ENCODE results near the gene TRAPPC10.

TRAPPC10 gene

DNA sequence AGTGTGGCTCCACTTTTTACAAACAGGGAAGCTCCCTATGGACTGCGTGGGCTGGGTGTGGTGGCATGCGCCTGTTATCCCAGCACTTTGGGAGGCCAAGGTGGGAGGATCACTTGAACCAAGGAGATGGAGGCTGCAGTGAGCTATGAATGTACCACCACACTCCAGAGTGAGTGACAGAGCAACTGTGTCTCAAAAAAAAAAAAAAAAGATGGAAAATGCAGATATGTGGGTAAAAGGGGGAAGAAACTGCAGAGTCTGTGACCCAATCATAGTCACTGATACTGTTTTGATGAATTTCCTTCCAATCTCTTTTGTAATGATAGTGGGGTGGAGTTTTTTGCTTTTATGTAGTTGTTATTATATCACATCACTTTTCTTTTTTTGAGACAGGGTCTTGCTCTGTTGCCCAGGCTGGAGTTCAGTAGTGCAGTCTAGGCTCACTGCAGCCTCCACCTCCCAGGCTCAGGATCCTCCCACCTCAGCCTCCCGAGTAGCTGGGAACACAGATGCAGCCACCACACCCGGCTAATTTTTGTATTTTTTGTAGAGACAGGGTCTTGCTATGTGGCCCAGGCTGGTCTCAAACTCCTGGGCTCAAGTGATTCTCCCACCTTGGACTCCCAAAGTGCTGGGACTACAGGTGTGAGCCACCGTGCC, 8.7 kb upstream of the TRAPPC10 start:
- no peak for DNase-seq

DNA sequence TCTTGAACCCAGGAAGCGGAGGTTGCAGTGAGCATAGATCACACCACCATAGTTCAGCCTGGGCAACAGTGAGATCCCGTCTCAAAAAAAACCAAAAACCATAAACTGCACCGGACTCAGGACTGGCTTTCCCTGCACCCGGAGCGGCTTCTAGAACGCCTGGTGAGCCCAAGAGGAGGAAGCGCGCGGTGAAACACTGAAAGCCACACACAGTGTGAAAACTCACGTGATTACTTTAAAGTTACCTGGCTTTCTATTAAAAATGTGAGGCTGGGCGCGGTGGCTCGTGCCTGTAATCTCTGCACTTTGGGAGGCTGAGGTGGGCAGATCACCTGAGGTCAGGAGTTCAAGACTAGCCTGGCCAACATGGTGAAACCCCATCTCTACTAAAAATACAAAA, 7.0 kb upstream of the TRAPPC10 start:
- DNase-seq = no peak

DNA sequence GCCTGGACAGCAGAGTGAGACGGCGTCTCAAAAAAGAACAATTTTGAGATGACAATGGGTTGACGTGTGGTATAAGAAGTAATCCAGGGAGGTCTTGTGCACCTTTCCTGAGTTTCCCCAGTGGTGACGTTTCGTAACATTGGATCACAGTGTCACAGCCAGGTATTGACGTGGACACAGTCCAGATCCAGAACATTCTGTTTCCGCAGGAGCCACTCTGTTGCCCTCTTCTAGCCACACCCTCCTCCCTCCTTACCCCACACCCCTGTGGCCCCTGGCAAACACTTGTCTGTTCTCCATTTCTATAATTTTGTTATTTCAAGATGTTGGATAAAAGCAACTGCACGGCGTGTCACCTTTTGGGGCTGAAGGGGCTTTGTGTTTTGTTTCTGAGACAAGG, 6.5 kb upstream of the TRAPPC10 start:
- no peak for DNase-seq

DNA sequence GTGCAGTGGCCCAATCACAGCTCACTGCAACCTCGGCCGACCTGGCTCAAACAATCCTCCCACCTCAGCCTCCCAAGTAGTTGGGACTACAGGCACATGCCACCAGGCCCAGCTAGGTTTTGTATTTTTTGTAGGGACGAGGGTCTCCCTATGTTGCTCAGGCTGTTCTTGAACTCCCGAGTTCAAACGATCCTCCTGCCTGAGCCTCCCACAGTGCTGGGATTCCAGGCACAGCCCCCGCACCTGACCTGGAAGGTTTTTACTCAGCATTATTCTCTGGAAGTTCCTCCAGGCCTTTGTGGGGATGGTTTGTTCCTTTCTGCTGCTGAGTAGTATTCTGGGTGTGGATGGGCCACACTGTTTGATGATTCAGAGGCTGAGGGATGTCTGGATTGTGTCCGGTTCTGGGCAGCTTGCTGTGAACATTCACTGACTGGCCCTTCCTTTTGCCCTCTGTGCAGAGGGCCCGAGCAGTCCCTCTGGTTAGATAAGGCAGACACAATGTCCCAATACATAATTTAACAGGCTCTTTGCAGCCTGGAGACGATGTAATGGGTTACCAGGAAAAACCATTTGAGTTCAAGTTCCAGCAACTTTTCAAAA, 6.0 kb upstream of the TRAPPC10 start:
- no peak for DNase-seq

DNA sequence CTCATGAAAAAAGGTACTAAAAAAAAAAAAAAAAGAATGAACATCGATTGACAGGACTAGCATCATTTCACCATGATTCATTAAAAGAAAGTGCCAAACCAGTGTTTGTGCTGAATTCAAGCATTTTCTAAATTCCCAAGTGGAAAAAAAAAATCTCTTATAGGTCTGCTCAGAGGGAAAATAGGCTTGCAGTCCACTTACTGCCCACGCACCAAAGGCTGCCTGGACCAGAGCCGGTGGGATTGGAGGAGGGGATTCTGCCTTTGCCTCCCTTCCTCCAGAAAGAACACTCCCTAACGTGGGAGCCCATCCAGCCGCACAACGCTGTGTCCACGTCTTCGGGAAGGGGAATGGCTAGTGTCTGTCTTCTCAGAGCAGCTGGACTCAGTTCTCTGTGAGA, 5.5 kb upstream of the TRAPPC10 start:
- no peak for DNase-seq

DNA sequence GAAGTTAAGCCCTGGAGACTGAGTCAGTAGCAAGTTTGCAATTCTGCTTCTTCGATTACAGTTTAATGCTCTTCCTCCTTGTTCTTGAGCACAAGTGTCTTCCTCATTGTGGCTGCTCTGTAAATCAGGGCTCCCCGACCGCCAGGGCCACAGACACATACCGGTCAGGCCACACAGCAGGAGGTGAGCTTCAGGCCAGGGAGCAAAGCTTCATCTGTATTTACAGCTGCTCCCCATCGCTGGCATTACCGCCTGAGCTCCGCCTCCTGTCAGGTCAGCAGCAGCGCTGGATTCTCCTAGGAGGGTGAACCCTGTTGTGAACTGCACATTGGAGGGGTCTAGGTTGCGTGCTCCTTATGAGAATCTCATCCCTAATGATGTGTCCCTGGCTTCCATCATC, 1.7 kb upstream of the TRAPPC10 start:
- DNase-seq = peak; percentile 22

DNA sequence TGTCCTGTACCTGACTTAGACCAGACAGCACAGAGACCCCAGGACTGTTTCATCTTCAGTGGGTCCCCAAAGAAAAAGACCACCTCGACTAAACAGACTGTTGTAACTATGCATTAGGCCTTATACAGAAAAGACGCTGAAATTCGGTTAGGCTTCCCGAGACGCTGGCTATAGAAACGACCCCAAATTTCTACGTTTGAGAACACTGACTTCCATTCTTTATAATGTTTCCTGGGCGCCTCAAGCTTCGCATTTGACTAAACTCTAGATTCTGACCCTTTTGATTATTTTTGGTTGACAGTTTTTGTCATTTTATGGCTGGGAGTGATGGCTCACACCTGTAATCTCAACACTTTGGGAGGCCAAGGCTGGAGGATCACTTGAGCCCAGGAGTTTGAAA, 986 bp upstream of the TRAPPC10 start:
- DNase-seq = no peak

DNA sequence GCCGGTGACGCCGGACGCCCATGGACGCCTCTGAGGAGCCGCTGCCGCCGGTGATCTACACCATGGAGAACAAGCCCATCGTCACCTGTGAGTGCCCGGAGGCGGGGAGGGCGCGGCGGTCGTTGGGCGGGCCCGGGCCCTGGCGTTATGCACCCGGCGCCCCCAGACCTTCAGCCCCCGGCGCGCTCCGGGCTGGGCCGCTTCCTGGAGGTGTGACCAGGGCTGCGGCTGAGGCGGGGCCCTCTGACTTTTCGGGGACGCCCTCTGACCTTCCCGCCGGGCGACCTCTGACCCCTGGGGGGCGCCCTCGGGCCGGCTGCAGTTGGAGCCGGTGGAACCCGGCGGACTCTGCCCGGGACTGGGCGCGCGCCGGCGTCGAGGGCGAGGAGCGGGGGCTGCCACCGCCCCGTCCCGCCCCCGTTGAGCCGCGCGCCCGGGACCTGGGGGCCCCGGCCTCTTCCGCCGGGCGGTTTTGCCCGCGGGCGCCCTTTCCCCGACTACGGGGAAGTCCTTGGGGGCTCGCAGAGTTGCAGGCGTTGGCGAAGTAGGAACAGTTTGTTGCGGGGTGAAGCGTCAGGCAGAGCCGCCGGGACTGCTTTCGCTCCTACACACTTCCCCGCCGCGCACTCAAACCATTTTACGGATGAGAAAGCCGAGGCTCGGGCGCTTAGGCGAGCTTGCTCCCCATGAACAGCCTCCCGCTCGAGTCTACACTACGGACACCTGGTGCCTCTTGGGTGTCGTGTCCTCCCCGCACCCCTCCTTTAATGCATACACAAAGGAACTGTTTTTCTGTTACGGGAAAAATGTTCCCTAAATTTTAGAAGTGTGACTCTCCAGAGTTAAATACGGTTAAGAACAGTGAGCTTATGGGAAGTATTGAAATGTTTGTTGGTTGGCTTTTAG, 618 bp downstream of the TRAPPC10 start:
- DNase-seq = peak; percentile 53

DNA sequence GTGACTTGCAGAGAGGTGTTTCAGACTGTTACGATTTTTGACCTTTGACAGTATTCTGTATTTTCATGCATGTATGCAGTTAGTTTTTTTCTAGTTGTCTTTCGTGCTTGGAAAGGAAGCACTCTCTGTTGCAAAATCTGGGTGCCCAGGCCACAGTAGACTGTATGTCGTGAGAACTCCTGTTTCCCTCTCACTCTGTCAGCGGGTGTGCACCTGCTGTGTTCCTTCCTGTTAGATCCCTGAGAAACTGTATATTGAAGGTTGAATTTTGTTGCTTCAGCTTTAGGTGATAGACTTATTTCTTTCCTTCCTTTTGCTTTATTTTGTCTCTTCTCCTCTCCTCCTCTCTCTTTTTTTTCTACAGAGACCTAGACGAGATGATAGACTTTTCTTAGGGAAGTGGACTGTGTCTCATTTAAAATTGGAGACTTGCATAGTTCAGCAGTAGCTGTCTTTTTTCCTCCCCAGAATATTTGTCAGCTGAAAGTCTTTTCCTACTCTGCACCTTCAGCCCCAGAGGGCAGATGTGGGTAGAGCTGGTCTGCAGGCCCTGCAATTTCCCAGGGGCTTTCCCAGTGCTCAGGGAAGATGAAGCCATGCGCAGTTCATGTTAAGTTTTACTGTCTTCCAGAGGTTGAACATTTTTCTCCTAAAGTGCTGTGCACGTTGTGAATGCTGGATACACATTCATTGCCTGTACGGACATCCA, 1.4 kb downstream of the TRAPPC10 start:
- no peak for DNase-seq

DNA sequence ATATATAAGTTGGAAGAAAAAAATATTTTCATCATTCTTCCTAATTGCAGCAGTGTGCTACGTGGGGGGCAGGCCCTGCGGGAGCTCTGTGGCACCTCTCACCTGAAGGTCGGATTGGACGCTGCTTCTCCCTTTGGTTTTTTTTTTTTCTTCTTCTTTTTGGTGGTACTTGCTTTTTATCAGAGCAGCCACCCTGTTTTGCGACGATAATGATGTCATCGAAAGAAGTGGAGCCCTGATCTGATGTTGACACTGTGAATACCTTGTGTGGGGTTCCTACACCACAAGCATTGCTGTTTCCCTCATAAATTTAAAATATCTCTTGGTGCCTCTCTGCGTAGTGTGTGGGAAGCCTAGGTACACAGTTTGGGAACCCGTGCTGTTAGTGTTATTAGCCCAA, 5.5 kb downstream of the TRAPPC10 start:
- DNase-seq = no peak

DNA sequence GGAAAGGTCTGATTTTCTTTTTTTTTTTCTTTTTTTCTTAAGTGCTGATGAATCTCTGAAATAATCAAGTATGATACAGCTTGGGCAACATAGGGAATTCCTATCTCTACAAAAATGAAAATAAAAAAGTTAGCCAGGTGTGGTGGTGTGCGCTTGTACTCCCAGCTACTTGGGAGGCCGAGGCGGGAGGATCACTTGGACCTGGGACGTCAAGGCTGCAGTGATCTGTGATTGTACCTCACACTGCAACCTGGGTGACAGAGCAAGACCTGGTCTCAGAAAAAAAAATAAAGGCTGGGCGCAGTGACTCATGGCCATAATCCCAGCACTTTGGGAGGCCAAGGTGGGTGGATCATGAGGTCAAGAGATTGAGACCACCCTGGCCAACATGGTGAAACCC, 6.0 kb downstream of the TRAPPC10 start:
- DNase-seq = no peak

DNA sequence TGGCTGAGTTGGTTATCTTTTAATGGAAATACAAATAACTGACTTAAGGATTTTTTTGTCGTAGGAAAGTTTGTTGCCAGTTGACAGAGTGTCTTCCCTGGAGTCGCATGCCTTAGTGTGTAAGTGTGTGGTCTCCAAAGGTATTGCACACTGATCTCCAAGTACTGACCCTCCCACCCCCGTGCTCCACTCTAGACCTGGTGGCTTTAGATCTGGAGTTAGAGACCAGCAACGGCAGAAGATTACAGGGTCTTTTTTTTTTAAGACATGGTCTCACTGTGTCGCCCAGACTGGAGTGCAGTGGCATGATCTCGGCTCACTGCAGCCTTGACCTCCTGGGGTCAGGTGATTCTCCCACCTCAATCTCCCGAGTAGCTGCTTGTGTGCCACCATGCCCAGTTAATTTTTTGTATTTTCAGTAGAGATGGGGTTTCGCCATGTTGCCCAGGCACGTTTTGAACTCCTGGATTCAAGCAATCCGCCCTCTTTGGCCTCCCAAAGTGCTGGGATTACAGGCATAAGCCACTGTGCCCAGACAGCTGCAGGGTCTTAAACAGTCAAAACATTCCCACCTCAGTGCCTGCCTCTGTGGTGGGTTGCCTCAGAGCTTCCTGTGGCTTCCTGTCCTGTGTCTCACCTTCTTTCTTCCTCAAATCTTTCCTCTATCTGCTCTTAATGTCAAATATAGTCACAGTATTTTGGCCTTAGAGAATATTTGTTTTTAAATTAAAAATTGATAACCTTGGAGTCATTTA, 6.9 kb downstream of the TRAPPC10 start:
- DNase-seq = no peak

DNA sequence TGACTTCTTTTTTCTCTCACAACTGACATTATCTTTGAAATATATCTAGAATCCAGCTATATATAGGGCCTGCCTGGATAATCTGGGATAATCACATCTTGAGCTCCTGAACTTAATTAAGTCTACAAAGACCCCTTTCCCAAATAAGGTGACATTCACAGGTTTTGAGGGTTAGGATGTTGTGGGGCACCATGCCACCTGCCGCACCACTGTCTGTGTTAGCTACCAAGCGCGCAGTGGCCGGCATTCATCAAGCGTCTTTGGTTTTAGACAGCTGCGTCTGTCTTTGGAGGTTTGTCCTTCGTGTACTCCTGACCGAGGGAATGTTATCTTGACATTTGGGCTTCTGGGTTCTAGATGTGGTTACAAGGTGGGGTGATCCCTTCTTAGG, 7.5 kb downstream of the TRAPPC10 start:
- DNase-seq = no peak

DNA sequence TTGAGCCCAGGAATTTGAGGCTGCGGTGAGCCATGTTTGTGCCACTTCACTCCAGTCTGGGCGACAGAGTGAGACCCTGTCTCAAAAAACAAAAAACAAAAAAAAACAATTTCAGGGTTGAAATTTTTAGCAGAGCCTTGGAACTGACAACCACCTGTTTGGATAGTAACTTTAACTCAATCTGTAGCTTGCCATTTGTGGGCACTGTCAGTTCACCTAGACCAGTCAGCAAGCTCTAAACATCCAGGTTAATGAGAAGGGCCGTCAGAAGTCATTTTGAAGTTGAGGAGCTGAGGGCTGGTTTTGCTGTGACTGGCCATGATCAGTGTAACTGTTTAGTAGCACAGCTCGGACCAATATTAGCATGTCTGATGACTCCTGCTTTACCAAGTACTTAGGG, 8.4 kb downstream of the TRAPPC10 start:
- DNase-seq = no peak

DNA sequence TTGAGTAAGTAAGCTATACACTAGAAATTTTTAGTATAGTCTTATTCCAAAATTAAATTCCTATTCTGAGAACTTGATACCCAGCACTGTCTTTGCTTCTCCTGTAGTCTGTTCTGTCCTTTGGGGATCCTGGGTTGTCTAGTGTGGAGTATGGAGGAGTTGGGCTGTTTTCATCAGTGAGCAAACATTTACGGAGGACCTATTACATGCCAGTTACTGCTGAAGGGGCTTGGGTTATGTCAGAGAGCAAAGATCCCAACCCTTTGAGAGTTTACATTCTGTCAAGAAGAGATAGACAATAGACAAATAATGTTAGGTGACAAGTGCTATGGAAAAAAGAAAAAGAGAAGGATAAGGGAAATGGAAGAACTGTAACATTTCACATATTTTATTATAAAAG, 9.0 kb downstream of the TRAPPC10 start:
- no peak for DNase-seq

DNA sequence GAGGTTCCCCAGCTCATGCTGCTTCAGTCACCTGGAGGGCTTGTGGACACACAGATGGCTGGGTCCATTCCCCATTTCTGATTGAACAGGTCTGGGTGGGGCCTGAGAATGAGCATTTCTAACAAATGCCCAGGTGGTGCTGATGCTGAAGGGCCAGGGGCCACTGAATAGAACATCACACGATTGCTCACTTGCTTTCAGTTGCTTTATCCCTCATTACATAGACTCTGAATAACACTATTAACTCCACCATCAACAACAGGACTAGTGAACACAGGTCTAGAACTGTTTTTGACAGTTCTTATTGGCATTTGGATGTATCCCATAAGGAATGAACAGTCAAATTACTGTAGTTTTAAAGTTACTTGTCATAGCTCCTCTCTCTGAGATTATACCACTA, 12.1 kb downstream of the TRAPPC10 start:
- no peak for DNase-seq

DNA sequence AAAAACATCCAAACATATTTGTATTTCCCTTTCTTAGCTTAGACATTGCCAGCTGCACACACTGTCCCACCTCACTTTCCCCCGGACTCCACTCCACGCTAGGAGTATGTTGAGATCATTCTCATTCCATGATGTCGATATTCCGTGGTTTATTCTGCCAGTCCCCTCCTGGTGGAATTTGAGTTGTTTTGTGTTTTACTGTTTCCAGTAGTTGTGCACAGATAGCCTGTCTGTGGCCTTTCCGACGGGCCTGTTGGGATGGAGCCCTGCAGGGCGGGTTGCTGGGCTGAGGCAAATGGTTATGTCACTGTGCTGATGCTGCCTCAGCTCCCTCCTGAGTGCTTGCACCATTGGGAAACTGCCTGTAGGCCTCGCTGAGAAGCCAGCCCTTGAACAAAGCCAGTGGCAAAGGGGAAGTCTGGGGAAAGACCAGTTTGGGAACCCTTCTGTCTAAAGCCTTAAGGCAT, 12.8 kb downstream of the TRAPPC10 start:
- DNase-seq = no peak

DNA sequence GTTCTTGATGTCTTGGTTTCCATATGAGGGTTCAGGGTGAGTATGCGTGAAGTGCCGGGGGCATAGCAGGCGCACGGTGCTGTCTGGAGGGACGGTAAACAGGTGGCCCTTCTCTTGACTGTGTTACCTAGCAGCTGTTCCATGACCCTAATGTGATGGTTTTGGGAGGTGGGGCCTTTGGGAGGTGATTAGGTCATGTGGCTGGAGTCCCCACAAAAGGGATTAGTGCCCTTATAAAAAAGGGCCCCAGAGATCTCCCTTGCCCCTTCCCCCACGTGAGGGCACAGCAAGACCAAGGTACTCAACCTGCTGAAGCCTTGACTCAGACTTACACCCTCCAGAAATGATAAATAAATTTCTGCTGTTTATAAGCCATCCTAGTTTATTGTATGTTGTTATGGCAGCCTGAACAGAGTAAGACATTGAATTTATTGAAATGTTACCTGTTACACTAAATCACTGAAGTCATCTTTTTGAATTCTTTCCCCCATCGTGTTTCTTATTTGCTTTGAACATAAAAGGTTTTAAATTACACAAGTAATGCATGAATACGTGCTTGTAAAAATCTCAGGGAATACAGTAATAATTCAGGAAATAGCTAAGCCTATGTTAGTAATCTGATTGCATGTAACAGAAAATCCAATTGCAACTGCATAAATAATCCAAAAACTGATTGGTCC, 15.6 kb downstream of the TRAPPC10 start:
- DNase-seq = no peak

DNA sequence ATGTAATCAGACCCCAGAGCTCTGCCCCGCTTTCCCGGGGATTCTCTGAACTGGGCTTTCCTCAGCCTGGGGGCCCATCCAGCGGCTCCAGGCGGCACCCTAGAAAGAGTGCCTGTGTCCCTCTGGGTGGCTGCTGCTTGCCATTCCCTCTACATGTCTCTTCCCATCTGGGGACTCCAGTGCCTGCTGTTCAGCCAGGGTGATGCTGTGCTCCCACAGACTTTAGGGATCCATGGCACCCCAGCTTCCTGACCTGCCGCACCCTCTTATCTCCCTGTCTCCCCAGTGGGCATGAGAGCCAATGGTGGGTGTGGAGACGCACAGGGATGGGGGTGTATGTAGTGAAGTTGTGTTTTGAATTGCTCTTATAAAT, 16.2 kb downstream of the TRAPPC10 start:
- no peak for DNase-seq

DNA sequence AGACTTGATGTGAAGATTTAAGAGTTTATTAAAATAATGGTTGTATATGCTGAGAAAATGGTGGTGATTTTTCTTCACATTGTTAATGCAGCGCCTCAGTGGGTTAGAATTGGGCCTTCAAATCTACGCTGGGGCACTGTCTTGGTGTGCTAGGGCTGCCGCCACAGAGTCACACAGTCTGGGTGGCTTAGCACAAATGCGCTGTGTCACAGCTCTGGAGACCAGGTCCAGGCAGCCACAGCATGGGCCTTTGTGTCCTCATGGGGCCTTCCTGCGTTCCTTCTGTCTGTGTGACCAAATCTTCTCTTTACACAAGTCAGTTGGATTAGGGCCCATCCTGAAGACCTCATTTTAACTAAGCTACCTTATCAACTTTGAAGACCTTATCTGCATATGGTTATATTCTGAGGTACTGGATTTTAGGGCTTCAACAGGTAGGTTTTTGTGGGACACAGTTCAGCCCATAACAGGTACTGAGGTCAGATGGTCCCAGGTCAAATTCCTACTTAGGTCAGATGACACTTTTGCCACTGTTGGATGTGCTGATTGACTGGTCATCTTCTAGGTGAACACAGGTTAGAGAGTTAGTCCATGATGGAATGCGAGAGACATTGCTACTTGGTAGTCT, 17.5 kb downstream of the TRAPPC10 start:
- no peak for DNase-seq

DNA sequence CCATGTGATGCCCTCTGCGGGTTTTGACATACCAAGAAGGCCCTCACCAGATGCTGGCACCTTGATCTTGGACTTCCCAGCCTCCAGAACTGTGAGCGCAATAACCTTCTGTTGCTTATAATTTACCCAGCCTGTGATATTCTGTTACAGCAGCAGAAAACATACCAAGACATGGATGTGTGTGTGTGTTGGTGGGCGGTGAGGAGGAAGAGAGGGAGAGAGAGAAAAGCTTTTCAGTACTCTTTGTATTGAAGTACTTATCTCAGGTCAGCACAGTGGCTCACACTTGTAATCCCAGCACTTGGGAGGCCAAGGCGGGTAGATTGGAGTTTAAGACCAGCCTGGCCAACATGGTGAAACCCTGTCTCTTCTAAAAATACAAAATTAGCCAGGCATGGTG, 23.1 kb downstream of the TRAPPC10 start:
- DNase-seq = no peak

DNA sequence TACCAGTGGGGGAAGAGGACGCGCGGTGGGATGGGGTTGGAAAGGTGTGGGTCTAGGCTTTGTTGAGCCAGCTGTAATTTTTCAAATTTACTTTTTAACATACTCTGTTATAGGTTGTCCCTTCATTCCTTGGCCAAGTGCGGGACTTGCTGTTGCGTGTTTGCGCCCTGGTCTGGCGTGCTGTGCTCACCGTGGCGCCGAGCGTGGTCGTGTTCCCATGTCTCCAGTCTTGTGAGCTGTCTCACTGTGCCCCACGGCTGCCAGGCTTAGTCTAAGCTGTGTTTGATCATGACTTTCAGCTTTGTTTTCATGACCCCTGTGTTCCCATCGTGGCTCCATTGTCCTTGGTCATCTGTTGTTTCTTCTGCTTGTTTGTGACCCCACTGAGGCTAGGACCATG, 26.0 kb downstream of the TRAPPC10 start:
- no peak for DNase-seq

Data from eye (tissue), 1 donor.